ENCODE data around the gene FILIP1L. TPM values are rescaled to one million over a fixed set of nuclear protein-coding genes. Genes with fewer than 3 reads are reported as not detected.

The FILIP1L gene
- total and polyA plus RNA-seq, 2 of the 4 experiments (the other 2 are of a cell fraction): 11.5 to 19.9 TPM

DNA sequence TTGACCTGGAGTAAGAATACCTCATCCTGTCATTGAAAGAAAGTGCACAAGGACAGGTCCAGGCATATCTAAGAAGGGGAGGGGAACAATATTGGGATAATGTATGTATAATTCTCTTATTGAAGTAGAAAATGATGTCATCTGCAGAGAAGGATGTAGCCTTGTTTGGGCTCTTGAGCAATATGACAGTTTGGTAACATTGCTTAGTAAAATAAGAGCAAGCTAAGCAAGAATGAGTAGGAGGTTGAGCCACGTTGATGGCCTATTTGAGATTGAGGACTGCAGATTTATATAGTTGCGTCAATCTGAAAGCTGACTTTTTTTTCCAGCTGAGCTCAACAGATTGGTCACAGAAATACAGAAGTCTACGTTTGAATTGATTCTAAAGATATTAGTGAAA lies 145.2 kb downstream of the FILIP1L start:
- in situ Hi-C loops (cut with MboI; ENCODE audit: low sequenced_read_pairs) (loop anchor here (25.0 kb wide), 1 partner anchor 93 kb away; no protein-coding TSS in a partner anchor), intact Hi-C loops (cut with micrococcal nuclease) (no loop called here)

More for the DNA sequence above, 145.2 kb downstream of the FILIP1L start:
- Histone ChIP-seq H2BK120ac (ENCODE audit: low read depth, low read length) (no peak overlapping the region), H2AK9ac (replicated peaks; ENCODE audit: low read depth, low read length, poor library complexity) (no peak overlapping the region), H3K18ac (ENCODE audit: low read depth, low read length) (no peak overlapping the region), H3K4me2 (ENCODE audit: low read depth, low read length) (no peak overlapping the region), H4K5ac (ENCODE audit: low read depth, low read length) (no peak overlapping the region), H3K9ac (ENCODE audit: low read depth, low read length) (no peak overlapping the region), H2BK20ac (ENCODE audit: low read depth, low read length) (no peak overlapping the region; the same call in 1 of the 2 replicates), H4K91ac (ENCODE audit: insufficient read depth, low read depth, low read length) (no peak overlapping the region), H2BK15ac (ENCODE audit: low read depth, low read length) (no peak overlapping the region), H3K4me1 (ENCODE audit: control insufficient read depth, insufficient read depth, low read length) (peaks cover 15% of the 10 kb centered on the region), H2AK5ac (ENCODE audit: low read depth, low read length) (no peak overlapping the region), H3K27ac (ENCODE audit: insufficient read depth, low read length) (no peak overlapping the region), H4K8ac (ENCODE audit: low read depth in 2 of 2, low read length in 2 of 2) (no peak overlapping the region), H3K36me3 (ENCODE audit: control insufficient read depth, insufficient read depth, low read length) (no peaks in the 10 kb centered on the region), H2BK5ac (ENCODE audit: low read depth, low read length, poor library complexity, severe bottlenecking) (no peak overlapping the region), H3K4ac (ENCODE audit: low read depth, low read length) (no peak overlapping the region), H3K14ac (replicated peaks; ENCODE audit: low read depth, low read length) (no peak overlapping the region), H3K4me3 (ENCODE audit: insufficient read depth, low read depth, low read length) (no peak overlapping the region), H3K79me1 (ENCODE audit: low read depth in 1 of 2, low read length in 2 of 2) (peaks cover 7 to 12% of the 10 kb centered on the region in 2 experiments; a peak in 1 of 4 replicates), H4K20me1 (ENCODE audit: insufficient read depth, low read length) (no peaks in the 10 kb centered on the region), H2AFZ (replicated peaks; ENCODE audit: low read length, poor library complexity) (no peak overlapping the region), H3K27me3 (ENCODE audit: control insufficient read depth, insufficient read depth, low read length) (no peaks in the 10 kb centered on the region), H3K9me1 (ENCODE audit: insufficient read depth, low read length) (peaks cover 3% of the 10 kb centered on the region; the same call in 1 of the 2 replicates), H3K56ac (ENCODE audit: extremely low read depth, insufficient read depth, low read length) (no peak overlapping the region), H3K23ac (ENCODE audit: low read depth, low read length) (no peak overlapping the region), H3K9me3 (ENCODE audit: control insufficient read depth, insufficient read depth, low read length) (no peaks in the 10 kb centered on the region)
- ChIA-PET POLR2A (ENCODE audit: unreplicated experiment) (no interaction called here), CTCF (no interaction called here)
- DNase-seq (no peak), ATAC-seq (ENCODE audit: low read depth) (no peak)
- no TSS peak for BruUV-seq (replicated peaks)
- dilution Hi-C loops (cut with HindIII; ENCODE audit: low sequenced_read_pairs, unreplicated experiment): no loop called here
- WGBS, 2 experiments (ENCODE audit: extremely low coverage in 2 of 2, insufficient read length in 1 of 2): 80% methylated on average over 2 of the region's 3 CpGs; no CpG with 5 or more reads in 1 of the 2 experiments
- TF ChIP-seq CEBPB (IDR thresholded peaks at IDR 0.05; ENCODE audit: low read depth, low read length) (peak; percentile 47; the same call in 1 of the 2 replicates), FOS (IDR thresholded peaks at IDR 0.05; ENCODE audit: low read depth, low read length) (no peak)

Data from IMR-90 (cell line).